HEK293 (cell line): ENCODE measurements around the gene CDK6.

Source experiments
- EGR2 ChIP-seq: fragments of 450-650 bp; formaldehyde crosslinking; IDR thresholded peaks from 2 replicates; pipeline ENCODE4 v1.5.1; 2016; ENCODE audit warnings: low read depth, missing biosample characterization, missing genetic modification characterization
- GLI4 ChIP-seq: fragments of 450-650 bp; formaldehyde crosslinking; IDR thresholded peaks from 2 replicates; pipeline ENCODE4 v1.5.1; 2016; ENCODE audit warnings: missing biosample characterization, missing genetic modification characterization
- GLIS2 ChIP-seq: fragments of 450-650 bp; formaldehyde crosslinking; IDR thresholded peaks from 2 replicates; pipeline ENCODE4 v1.5.1; 2016; ENCODE audit warnings: missing biosample characterization, missing genetic modification characterization
- HOXC10 ChIP-seq: sonication (generic); formaldehyde crosslinking; IDR thresholded peaks from 2 replicates; pipeline ENCODE4 v1.8.1; 2023; ENCODE audit warnings: mild to moderate bottlenecking, missing genetic modification reagents
- KLF7 ChIP-seq: fragments of 450-650 bp; formaldehyde crosslinking; IDR thresholded peaks from 2 replicates; pipeline ENCODE4 v1.5.1; 2016; ENCODE audit warnings: missing biosample characterization, missing genetic modification characterization, borderline replicate concordance
- PRDM6 ChIP-seq: fragments of 450-650 bp; formaldehyde crosslinking; IDR thresholded peaks from 2 replicates; pipeline ENCODE4 v1.5.1; 2017; ENCODE audit warnings: missing biosample characterization, missing genetic modification characterization
- TCF7L2 ChIP-seq: IDR thresholded peaks from 2 replicates; pipeline ENCODE4 v1.6.1; 2011; ENCODE audit warnings: low read depth, mild to moderate bottlenecking, inconsistent platforms, low read length, moderate library complexity, borderline replicate concordance
- ZBTB10 ChIP-seq: fragments of 450-650 bp; formaldehyde crosslinking; IDR thresholded peaks from 2 replicates; pipeline ENCODE4 v1.5.1; 2016; ENCODE audit warnings: missing biosample characterization, missing genetic modification characterization
- ZBTB7A ChIP-seq: fragments of 450-650 bp; formaldehyde crosslinking; IDR thresholded peaks from 2 replicates; pipeline ENCODE4 v1.5.1; 2016; ENCODE audit warnings: low read depth, missing biosample characterization, missing genetic modification characterization
- ZEB2 ChIP-seq: fragments of 450-650 bp; formaldehyde crosslinking; IDR thresholded peaks from 2 replicates; pipeline ENCODE4 v1.5.1; 2016; ENCODE audit warnings: missing biosample characterization, missing genetic modification characterization
- ZFP37 ChIP-seq: fragments of 450-650 bp; formaldehyde crosslinking; IDR thresholded peaks from 2 replicates; pipeline ENCODE4 v1.5.1; 2016; ENCODE audit warnings: missing biosample characterization, missing genetic modification characterization
- ZNF146 ChIP-seq: fragments of 450-650 bp; formaldehyde crosslinking; IDR thresholded peaks from 2 replicates; pipeline ENCODE4 v1.5.1; 2016; ENCODE audit warnings: missing biosample characterization, missing genetic modification characterization
- ZNF157 ChIP-seq: fragments of 450-650 bp; formaldehyde crosslinking; IDR thresholded peaks from 2 replicates; pipeline ENCODE4 v1.5.1; 2016; ENCODE audit warnings: missing biosample characterization, missing genetic modification characterization
- ZNF223 ChIP-seq: fragments of 450-650 bp; formaldehyde crosslinking; IDR thresholded peaks from 2 replicates; pipeline ENCODE4 v1.5.1; 2016; ENCODE audit warnings: missing biosample characterization, missing genetic modification characterization
- ZNF23 ChIP-seq: fragments of 450-650 bp; formaldehyde crosslinking; IDR thresholded peaks from 2 replicates; pipeline ENCODE4 v1.5.1; 2016; ENCODE audit warnings: missing biosample characterization, missing genetic modification characterization, borderline replicate concordance
- ZNF274 ChIP-seq, 2 experiments: fragments of 200-500 bp in 1 of 2; fragments of 450-650 bp in 1 of 2; sonication (Bioruptor generic) in 1 of 2; formaldehyde crosslinking in 1 of 2; IDR thresholded peaks; 2 replicates each; pipeline versions ENCODE4 v1.5.1 to v1.6.1; 2014 to 2016; ENCODE audit warnings: borderline replicate concordance in 1 of 2, inconsistent platforms in 1 of 2, low read length in 1 of 2, missing biosample characterization in 1 of 2, missing genetic modification characterization in 1 of 2
- ZNF423 ChIP-seq: fragments of 450-650 bp; formaldehyde crosslinking; IDR thresholded peaks from 2 replicates; pipeline ENCODE4 v1.5.1; 2016; ENCODE audit warnings: missing biosample characterization, missing genetic modification characterization
- ZNF48 ChIP-seq: fragments of 450-650 bp; formaldehyde crosslinking; IDR thresholded peaks from 2 replicates; pipeline ENCODE4 v1.5.1; 2016; ENCODE audit warnings: missing biosample characterization, missing genetic modification characterization
- ZNF513 ChIP-seq: fragments of 450-650 bp; IDR thresholded peaks from 2 replicates; pipeline ENCODE4 v1.5.1; 2018; ENCODE audit warnings: missing biosample characterization, missing genetic modification characterization
- ZNF548 ChIP-seq: fragments of 450-650 bp; formaldehyde crosslinking; IDR thresholded peaks from 2 replicates; pipeline ENCODE4 v1.5.1; 2016; ENCODE audit warnings: missing biosample characterization, missing genetic modification characterization
- ZNF561 ChIP-seq: fragments of 450-650 bp; IDR thresholded peaks from 2 replicates; pipeline ENCODE4 v1.5.1; 2018; ENCODE audit warnings: missing biosample characterization, missing genetic modification characterization, borderline replicate concordance
- ZNF624 ChIP-seq: fragments of 450-650 bp; formaldehyde crosslinking; IDR thresholded peaks from 2 replicates; pipeline ENCODE4 v1.5.1; 2017; ENCODE audit warnings: missing biosample characterization, missing genetic modification characterization
- ZNF645 ChIP-seq: fragments of 450-650 bp; formaldehyde crosslinking; IDR thresholded peaks from 2 replicates; pipeline ENCODE4; 2016; ENCODE audit warnings: missing biosample characterization, missing genetic modification characterization
- ZNF658 ChIP-seq: fragments of 450-650 bp; formaldehyde crosslinking; IDR thresholded peaks from 2 replicates; pipeline ENCODE4; 2016; ENCODE audit warnings: missing biosample characterization, missing genetic modification characterization
- ZNF660 ChIP-seq: fragments of 450-650 bp; IDR thresholded peaks from 2 replicates; pipeline ENCODE4 v1.5.1; 2018; ENCODE audit warnings: missing biosample characterization, mild to moderate bottlenecking, missing genetic modification characterization
- ZNF843 ChIP-seq: fragments of 450-650 bp; formaldehyde crosslinking; IDR thresholded peaks from 2 replicates; pipeline ENCODE4 v1.5.1; 2016; ENCODE audit warnings: missing biosample characterization, missing genetic modification characterization
- TF ChIP-seq, protein P1 (sequence below): fragments of 450-650 bp; formaldehyde crosslinking; IDR thresholded peaks from 2 replicates; pipeline ENCODE4 v1.5.1; 2016; ENCODE audit warnings: missing biosample characterization, missing genetic modification characterization
- TF ChIP-seq, protein P2 (sequence below): fragments of 450-650 bp; formaldehyde crosslinking; IDR thresholded peaks from 2 replicates; pipeline ENCODE4 v1.5.1; 2016; ENCODE audit warnings: missing biosample characterization, missing genetic modification characterization, borderline replicate concordance

Gene CDK6

GRCh38 chr7:92833024-92833765 is 3.2 kb downstream of the CDK6 start (continued):
- TF ChIP-seq ZBTB10 (tag by site-specific recombination): peak; percentile 95
- no peak for TF ChIP-seq ZNF658
- TF ChIP-seq ZNF513 (tag by site-specific recombination): peak; percentile 52
- TF ChIP-seq EGR2 (tag by site-specific recombination): no peak
- TF ChIP-seq ZNF660 (tag by site-specific recombination): peak; percentile 74; the same call in 1 of the 2 replicates
- no peak for TF ChIP-seq ZNF48 (tag by site-specific recombination)
- no peak for TF ChIP-seq GLI4 (tag by site-specific recombination)
- TF ChIP-seq ZNF548 (tag by site-specific recombination): no peak
- no peak for TF ChIP-seq ZNF146 (tag by site-specific recombination)
- TF ChIP-seq, protein P1, sequence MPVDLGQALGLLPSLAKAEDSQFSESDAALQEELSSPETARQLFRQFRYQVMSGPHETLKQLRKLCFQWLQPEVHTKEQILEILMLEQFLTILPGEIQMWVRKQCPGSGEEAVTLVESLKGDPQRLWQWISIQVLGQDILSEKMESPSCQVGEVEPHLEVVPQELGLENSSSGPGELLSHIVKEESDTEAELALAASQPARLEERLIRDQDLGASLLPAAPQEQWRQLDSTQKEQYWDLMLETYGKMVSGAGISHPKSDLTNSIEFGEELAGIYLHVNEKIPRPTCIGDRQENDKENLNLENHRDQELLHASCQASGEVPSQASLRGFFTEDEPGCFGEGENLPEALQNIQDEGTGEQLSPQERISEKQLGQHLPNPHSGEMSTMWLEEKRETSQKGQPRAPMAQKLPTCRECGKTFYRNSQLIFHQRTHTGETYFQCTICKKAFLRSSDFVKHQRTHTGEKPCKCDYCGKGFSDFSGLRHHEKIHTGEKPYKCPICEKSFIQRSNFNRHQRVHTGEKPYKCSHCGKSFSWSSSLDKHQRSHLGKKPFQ (tag by site-specific recombination): no peak
- TF ChIP-seq ZNF274 (IDR thresholded peaks at IDR 0.05; ENCODE audit: low read length): no peak
- TF ChIP-seq ZNF274 (tag by site-specific recombination; IDR thresholded peaks at IDR 0.05; ENCODE audit: borderline replicate concordance): no peak
- TF ChIP-seq ZNF23 (tag by site-specific recombination): no peak
- TF ChIP-seq ZBTB7A: no peak
- TF ChIP-seq ZNF843 (tag by site-specific recombination): no peak
- TF ChIP-seq, protein P2, sequence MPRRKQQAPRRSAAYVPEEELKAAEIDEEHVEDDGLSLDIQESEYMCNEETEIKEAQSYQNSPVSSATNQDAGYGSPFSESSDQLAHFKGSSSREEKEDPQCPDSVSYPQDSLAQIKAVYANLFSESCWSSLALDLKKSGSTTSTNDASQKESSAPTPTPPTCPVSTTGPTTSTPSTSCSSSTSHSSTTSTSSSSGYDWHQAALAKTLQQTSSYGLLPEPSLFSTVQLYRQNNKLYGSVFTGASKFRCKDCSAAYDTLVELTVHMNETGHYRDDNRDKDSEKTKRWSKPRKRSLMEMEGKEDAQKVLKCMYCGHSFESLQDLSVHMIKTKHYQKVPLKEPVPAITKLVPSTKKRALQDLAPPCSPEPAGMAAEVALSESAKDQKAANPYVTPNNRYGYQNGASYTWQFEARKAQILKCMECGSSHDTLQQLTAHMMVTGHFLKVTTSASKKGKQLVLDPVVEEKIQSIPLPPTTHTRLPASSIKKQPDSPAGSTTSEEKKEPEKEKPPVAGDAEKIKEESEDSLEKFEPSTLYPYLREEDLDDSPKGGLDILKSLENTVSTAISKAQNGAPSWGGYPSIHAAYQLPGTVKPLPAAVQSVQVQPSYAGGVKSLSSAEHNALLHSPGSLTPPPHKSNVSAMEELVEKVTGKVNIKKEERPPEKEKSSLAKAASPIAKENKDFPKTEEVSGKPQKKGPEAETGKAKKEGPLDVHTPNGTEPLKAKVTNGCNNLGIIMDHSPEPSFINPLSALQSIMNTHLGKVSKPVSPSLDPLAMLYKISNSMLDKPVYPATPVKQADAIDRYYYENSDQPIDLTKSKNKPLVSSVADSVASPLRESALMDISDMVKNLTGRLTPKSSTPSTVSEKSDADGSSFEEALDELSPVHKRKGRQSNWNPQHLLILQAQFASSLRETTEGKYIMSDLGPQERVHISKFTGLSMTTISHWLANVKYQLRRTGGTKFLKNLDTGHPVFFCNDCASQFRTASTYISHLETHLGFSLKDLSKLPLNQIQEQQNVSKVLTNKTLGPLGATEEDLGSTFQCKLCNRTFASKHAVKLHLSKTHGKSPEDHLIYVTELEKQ (tag by site-specific recombination): no peak
- TF ChIP-seq ZFP37 (tag by site-specific recombination): peak; percentile 32; the same call in 1 of the 2 replicates
- no peak; the same call in 1 of the 2 replicates for TF ChIP-seq ZNF423 (tag by site-specific recombination)
- no peak for TF ChIP-seq ZNF624 (tag by site-specific recombination)
- no peak for TF ChIP-seq ZNF157 (tag by site-specific recombination)
- peak; percentile 72 for TF ChIP-seq GLIS2 (tag by site-specific recombination)
- TF ChIP-seq TCF7L2: no peak
- TF ChIP-seq KLF7 (tag by site-specific recombination): no peak
- TF ChIP-seq PRDM6: no peak
- no peak for TF ChIP-seq HOXC10 (CRISPR knock-in tag)
- TF ChIP-seq ZNF561 (tag by site-specific recombination): 0 out of 2 replicates have a peak, but pooled peaks have one; percentile 37
- no peak for TF ChIP-seq ZNF223 (tag by site-specific recombination)
- no peak for TF ChIP-seq ZNF645 (tag by site-specific recombination)
- TF ChIP-seq ZEB2 (tag by site-specific recombination): peak; percentile 77
